Measurements from ENCODE around the gene FUT1. TPM values are rescaled to one million over a fixed set of nuclear protein-coding genes. Genes with fewer than 3 reads are reported as not detected.
A peak's percentile ranks its signal among the peaks of the same experiment; 100 is the strongest.

Gene FUT1
- total RNA-seq, 1 donor from 2014 or later, result 0.51 TPM

DNA sequence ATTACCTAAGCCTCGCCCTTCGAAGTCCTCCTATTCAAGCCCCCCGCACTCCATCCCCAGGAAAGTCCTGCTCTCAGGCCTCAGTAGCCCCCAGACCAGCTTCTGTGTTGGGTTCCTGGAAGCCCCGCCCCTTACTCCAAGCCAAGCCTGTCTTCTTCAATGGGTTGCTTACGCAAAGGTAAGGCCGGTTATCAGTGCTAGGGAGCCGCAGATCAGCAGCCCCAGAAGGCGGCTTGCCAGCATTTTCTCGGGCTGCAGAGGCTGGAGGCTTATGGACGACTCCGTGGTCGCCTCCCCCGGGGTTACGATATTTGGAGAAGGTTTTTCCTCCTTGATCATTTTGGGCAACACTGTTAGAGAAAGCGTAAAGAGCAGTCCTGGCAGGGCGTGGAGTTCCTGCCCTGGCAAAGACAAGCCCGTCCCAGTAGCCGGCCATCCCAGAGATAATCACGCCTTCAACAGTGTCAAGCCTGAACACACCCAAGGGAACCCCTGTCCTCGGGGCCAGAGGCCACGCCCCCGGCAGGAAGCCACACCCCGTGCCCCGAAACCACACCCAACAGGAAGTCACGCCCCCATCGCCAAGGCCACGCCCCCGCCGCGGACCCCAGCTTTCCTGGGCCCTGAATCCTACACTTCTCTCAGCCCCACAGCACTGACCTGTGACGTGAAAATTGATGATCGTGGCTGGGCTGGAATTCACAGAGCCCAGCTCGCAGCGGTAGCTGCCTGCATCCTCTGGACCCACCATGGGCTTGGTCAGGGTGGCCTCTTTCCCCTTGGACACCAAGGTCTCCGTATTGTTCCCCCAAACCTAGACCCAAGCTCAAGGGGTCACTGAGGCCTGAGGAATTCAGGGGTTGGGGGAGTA lies 11.1 kb downstream of the FUT1 start:
- H3K4me1 Mint-ChIP-seq, result peaks cover 20% of the 10 kb centered on the region
- peaks cover 37% of the 10 kb centered on the region for H3K27me3 Mint-ChIP-seq (ENCODE audit: low read depth)
- no peak for DNase-seq (ENCODE audit: low read depth, low spot score)
- peak overlapping the region; percentile 56 for H3K4me3 Mint-ChIP-seq
- H3K27ac Mint-ChIP-seq (ENCODE audit: unreplicated experiment), result no peak overlapping the region
- H3K9me3 Mint-ChIP-seq, result peaks cover 5% of the 10 kb centered on the region
- H3K36me3 Mint-ChIP-seq (ENCODE audit: low read depth), result peaks cover 3% of the 10 kb centered on the region
- TF ChIP-seq, protein P1, sequence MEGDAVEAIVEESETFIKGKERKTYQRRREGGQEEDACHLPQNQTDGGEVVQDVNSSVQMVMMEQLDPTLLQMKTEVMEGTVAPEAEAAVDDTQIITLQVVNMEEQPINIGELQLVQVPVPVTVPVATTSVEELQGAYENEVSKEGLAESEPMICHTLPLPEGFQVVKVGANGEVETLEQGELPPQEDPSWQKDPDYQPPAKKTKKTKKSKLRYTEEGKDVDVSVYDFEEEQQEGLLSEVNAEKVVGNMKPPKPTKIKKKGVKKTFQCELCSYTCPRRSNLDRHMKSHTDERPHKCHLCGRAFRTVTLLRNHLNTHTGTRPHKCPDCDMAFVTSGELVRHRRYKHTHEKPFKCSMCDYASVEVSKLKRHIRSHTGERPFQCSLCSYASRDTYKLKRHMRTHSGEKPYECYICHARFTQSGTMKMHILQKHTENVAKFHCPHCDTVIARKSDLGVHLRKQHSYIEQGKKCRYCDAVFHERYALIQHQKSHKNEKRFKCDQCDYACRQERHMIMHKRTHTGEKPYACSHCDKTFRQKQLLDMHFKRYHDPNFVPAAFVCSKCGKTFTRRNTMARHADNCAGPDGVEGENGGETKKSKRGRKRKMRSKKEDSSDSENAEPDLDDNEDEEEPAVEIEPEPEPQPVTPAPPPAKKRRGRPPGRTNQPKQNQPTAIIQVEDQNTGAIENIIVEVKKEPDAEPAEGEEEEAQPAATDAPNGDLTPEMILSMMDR (conservative IDR thresholded peaks at IDR 0.05), result no peak

- Mint-ChIP-seq H3K9me3 (no peaks in the 10 kb centered on the region), H3K4me1 (peaks cover 15% of the 10 kb centered on the region), H3K4me3 (peak within 1 kb of the TSS; percentile 56), H3K36me3 (ENCODE audit: low read depth) (no peaks in the 10 kb centered on the region), H3K27ac (ENCODE audit: unreplicated experiment) (no peak within 1 kb of the TSS), H3K27me3 (ENCODE audit: low read depth) (peaks cover 37% of the 10 kb centered on the region)
- DNase-seq (ENCODE audit: low read depth, low spot score), result no peak
- TF ChIP-seq, protein P1 (conservative IDR thresholded peaks at IDR 0.05), result no peak
Measured at GRCh38 chr19:48740164-48740972, 12.1 kb downstream of the FUT1 start, which contains the start of gene RASIP1. Gene RASIP1, minus strand, starts transcription at chr19:48740610. Its CDS starts 328 bp downstream, at chr19:48740282.

DNA sequence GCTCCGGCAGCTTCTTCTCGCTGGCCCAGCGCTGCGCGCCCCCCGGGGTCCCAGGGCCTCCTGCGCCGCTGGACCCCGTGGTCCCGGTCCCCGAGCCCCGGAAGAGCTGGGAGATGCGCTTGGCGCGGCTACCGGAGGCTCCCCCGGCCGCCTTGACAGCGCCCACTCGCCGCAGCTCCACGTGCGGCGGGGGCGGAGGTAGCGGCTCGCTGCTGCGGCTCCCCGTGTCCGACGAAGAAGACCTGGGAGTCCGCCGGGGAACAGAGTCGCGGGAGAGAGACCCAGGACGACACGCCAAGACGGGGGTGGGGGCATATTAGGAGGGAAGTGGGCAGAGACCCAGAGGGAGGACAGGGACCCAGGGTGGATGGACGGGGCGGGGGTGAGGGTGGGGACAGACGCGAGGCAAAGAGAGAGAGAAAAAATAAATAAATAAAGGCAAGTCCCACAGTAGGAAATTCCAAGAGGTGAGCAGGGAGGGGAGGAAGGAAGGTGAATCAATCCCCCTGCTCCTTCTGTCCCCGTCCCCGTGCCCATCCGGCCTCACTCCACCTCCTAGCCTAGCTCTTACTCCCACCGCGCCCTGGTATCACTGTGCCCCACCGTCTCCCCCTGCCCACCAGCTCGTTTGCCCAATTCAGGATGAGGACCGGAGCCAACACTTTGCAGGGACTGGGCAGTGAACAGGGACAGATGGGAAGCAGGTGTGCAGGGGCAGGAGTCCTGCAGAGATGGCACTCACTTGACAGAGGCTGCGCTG lies 12.9 kb downstream of the FUT1 start:
- no peak overlapping the region for H3K27ac Mint-ChIP-seq (ENCODE audit: unreplicated experiment)
- no peak overlapping the region for H3K4me3 Mint-ChIP-seq
- TF ChIP-seq, protein P1 (conservative IDR thresholded peaks at IDR 0.05), result no peak
- peaks cover 41% of the 10 kb centered on the region for H3K27me3 Mint-ChIP-seq (ENCODE audit: low read depth)
- H3K9me3 Mint-ChIP-seq, result no peaks in the 10 kb centered on the region
- DNase-seq (ENCODE audit: low read depth, low spot score), result no peak
- H3K36me3 Mint-ChIP-seq (ENCODE audit: low read depth), result no peaks in the 10 kb centered on the region
- peaks cover 16% of the 10 kb centered on the region for H3K4me1 Mint-ChIP-seq

- H3K4me3 Mint-ChIP-seq, result peak overlapping the region; percentile 82
- no peak overlapping the region for H3K27ac Mint-ChIP-seq (ENCODE audit: unreplicated experiment)
- DNase-seq (ENCODE audit: low read depth, low spot score), result peak; percentile 95
- no peaks in the 10 kb centered on the region for H3K36me3 Mint-ChIP-seq (ENCODE audit: low read depth)
- H3K9me3 Mint-ChIP-seq, result no peaks in the 10 kb centered on the region
- TF ChIP-seq, protein P1 (conservative IDR thresholded peaks at IDR 0.05), result peak; percentile 50
- H3K4me1 Mint-ChIP-seq, result peaks cover 16% of the 10 kb centered on the region
- H3K27me3 Mint-ChIP-seq (ENCODE audit: low read depth), result peaks cover 39% of the 10 kb centered on the region
Measured at GRCh38 chr19:48738557-48739403, 13.7 kb downstream of the FUT1 start.

Data from neural crest cell (in vitro differentiated cells).